GM12891 (cell line): ENCODE results near the gene C14orf119.

Experiments
- POLR2A ChIP-seq: IDR thresholded peaks from 2 replicates; pipeline ENCODE4 v1.6.1; 2011; ENCODE audit warnings: low read depth, low read length, control low read depth
- POLR2AphosphoS5 ChIP-seq: IDR thresholded peaks from 2 replicates; pipeline ENCODE4 v1.6.1; 2011; ENCODE audit warnings: low read depth, low read length, control low read depth
- POU2F2 ChIP-seq: IDR thresholded peaks from 2 replicates; pipeline ENCODE4 v1.6.1; 2011; ENCODE audit warnings: low read depth, mild to moderate bottlenecking, control low read depth, low read length, moderate library complexity
- SPI1 ChIP-seq: IDR thresholded peaks from 2 replicates; pipeline ENCODE4 v1.6.1; 2011; ENCODE audit warnings: low read depth, low read length, control low read depth
- TAF1 ChIP-seq: IDR thresholded peaks from 2 replicates; pipeline ENCODE4 v1.6.1; 2011; ENCODE audit warnings: low read depth, low read length, control low read depth

DNA sequence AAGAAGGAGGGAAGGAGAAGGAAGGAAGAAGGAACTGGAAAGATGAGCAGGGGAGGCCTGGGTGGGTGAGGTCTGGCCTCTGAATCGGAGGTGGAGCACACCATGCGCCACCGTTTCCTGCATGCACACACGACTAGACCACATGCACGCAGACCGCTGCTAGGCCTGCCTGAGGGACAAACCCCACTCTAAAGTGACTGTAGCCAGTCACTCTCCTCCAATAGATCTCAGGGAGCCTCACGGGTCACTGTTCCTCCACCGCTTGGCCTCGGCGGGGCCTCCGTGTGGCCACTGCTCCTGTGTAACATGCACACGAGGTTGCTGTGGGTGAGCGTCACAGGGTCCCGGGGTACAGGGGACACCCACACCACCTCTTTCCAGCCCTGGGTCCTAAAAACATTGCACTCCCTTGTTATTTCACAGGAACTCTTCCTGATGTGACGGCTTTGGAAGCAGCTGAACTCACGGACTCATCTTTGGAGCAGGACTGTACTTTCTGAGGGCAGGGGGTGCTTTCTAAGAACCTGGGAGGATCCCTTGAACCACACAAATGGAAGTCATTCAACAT is 41.3 kb downstream of the C14orf119 start:
- TF ChIP-seq POLR2A (no peak), POLR2AphosphoS5 (no peak), TAF1 (no peak), SPI1 (no peak), POU2F2 (no peak)
